Measurements from ENCODE around the gene AGXT. TPM values are rescaled to one million over a fixed set of nuclear protein-coding genes. Genes with fewer than 3 reads are reported as not detected.
A peak's percentile ranks its signal among the peaks of the same experiment; 100 is the strongest.
"Not testable (repeated sequence)": the region's sequence is repeated elsewhere in the genome, so short reads cannot be mapped to it uniquely, and the experiment has no call there.

The AGXT gene
- total RNA-seq, 1 donor from 2014 or later, result not detected

- TF ChIP-seq CTCF (IDR thresholded peaks at IDR 0.05; ENCODE audit: borderline replicate concordance), result no peak
- Histone ChIP-seq H3K4me3 (no peak overlapping the region), H3K27me3 (ENCODE audit: low read depth) (peaks cover 58% of the 10 kb centered on the region), H3K4me1 (peaks cover 8% of the 10 kb centered on the region), H3K27ac (replicated peaks) (no peak overlapping the region), H3K36me3 (no peaks in the 10 kb centered on the region), H3K9me3 (replicated peaks) (no peaks in the 10 kb centered on the region)
- DNase-seq, result no peak
- intact Hi-C loops (cut with micrococcal nuclease), result no loop called here
Measured at GRCh38 chr2:240835528-240835927, 33.1 kb upstream of the AGXT start.

GRCh38 chr2:240836781-240837467 lies 31.7 kb upstream of the AGXT start:
- DNase-seq, result peak; percentile 60
- H3K36me3 ChIP-seq, result no peaks in the 10 kb centered on the region
- H3K9me3 ChIP-seq (replicated peaks), result no peaks in the 10 kb centered on the region
- no peak overlapping the region for H3K27ac ChIP-seq (replicated peaks)
- no peak overlapping the region for H3K4me3 ChIP-seq
- peaks cover 58% of the 10 kb centered on the region for H3K27me3 ChIP-seq (ENCODE audit: low read depth)
- peaks cover 2% of the 10 kb centered on the region for H3K4me1 ChIP-seq
- intact Hi-C loops (cut with micrococcal nuclease), result no loop called here
- TF ChIP-seq CTCF (IDR thresholded peaks at IDR 0.05; ENCODE audit: borderline replicate concordance), result no peak

GRCh38 chr2:240837621-240838020 lies 31.0 kb upstream of the AGXT start:
- intact Hi-C loops (cut with micrococcal nuclease), result no loop called here
- DNase-seq, result no peak
- H3K4me1 ChIP-seq, result no peaks in the 10 kb centered on the region

GRCh38 chr2:240839152-240840143 lies 29.2 kb upstream of the AGXT start:
- TF ChIP-seq CTCF (IDR thresholded peaks at IDR 0.05; ENCODE audit: borderline replicate concordance), result no peak
- no peak overlapping the region for H3K27ac ChIP-seq (replicated peaks)
- H3K4me3 ChIP-seq, result no peak overlapping the region
- no peaks in the 10 kb centered on the region for H3K9me3 ChIP-seq (replicated peaks)
- intact Hi-C loops (cut with micrococcal nuclease), result loop anchor here (10.0 kb wide), 1 partner anchor 1825 kb away; no protein-coding TSS in a partner anchor
- H3K4me1 ChIP-seq, result no peaks in the 10 kb centered on the region
- no peaks in the 10 kb centered on the region for H3K36me3 ChIP-seq
- H3K27me3 ChIP-seq (ENCODE audit: low read depth), result peaks cover 63% of the 10 kb centered on the region
- no peak for DNase-seq

More at GRCh38 chr2:240837621-240838020, 31.0 kb upstream of the AGXT start:
- H3K27me3 ChIP-seq (ENCODE audit: low read depth), result peaks cover 57% of the 10 kb centered on the region
- no peak for TF ChIP-seq CTCF (IDR thresholded peaks at IDR 0.05; ENCODE audit: borderline replicate concordance)
- no peak overlapping the region for H3K4me3 ChIP-seq
- no peaks in the 10 kb centered on the region for H3K36me3 ChIP-seq
- H3K9me3 ChIP-seq (replicated peaks), result no peaks in the 10 kb centered on the region
- H3K27ac ChIP-seq (replicated peaks), result no peak overlapping the region

GRCh38 chr2:240840435-240841060 lies 28.1 kb upstream of the AGXT start:
- Histone ChIP-seq H3K4me1 (no peaks in the 10 kb centered on the region), H3K4me3 (no peak overlapping the region), H3K9me3 (replicated peaks) (no peaks in the 10 kb centered on the region), H3K36me3 (no peaks in the 10 kb centered on the region), H3K27ac (replicated peaks) (no peak overlapping the region), H3K27me3 (ENCODE audit: low read depth) (peaks cover 68% of the 10 kb centered on the region)
- intact Hi-C loops (cut with micrococcal nuclease), result loop anchor here (10.0 kb wide), 1 partner anchor 1826 kb away; no protein-coding TSS in a partner anchor
- peak; percentile 70 for TF ChIP-seq CTCF (IDR thresholded peaks at IDR 0.05; ENCODE audit: borderline replicate concordance)
- no peak for DNase-seq

GRCh38 chr2:240846309-240846708 lies 22.3 kb upstream of the AGXT start:
- intact Hi-C loops (cut with micrococcal nuclease), result loop anchor here (10.0 kb wide), 1 partner anchor 1832 kb away; no protein-coding TSS in a partner anchor
- not testable (repeated sequence) for H3K9me3 ChIP-seq (replicated peaks); H3K4me1 ChIP-seq; H3K4me3 ChIP-seq; H3K36me3 ChIP-seq; H3K27ac ChIP-seq (replicated peaks); DNase-seq
- H3K27me3 ChIP-seq (ENCODE audit: low read depth), result peaks cover 23% of the 10 kb centered on the region
